Trophoblast cell (in vitro differentiated cells and primary cell): ENCODE results near the gene WDFY3.

Experiments
- DNase-seq, 2 donors: peaks; one replicate each; pipeline ENCODE4 v3.0.0-alpha.2; 2016
- H2AFZ ChIP-seq: 2 replicates; pipeline ENCODE4 v1.6.1; 2013; ENCODE audit warnings: low read length, moderate library complexity, mild to moderate bottlenecking; ENCODE audit not compliant: insufficient read depth, poor library complexity
- H2AK5ac ChIP-seq: 2 replicates; pipeline ENCODE4 v1.6.1; 2013; ENCODE audit warnings: mild to moderate bottlenecking, low read length
- H2BK120ac ChIP-seq: 2 replicates; pipeline ENCODE4 v1.6.1; 2013; ENCODE audit warnings: low read length, mild to moderate bottlenecking, moderate library complexity; ENCODE audit not compliant: insufficient read depth, poor library complexity
- H2BK12ac ChIP-seq: 2 replicates; pipeline ENCODE4 v1.6.1; 2013; ENCODE audit warnings: mild to moderate bottlenecking, low read length, moderate library complexity
- H2BK5ac ChIP-seq: 2 replicates; pipeline ENCODE4 v1.6.1; 2013; ENCODE audit warnings: low read length, low read depth, moderate library complexity, mild to moderate bottlenecking; ENCODE audit not compliant: poor library complexity
- H3K14ac ChIP-seq: 2 replicates; pipeline ENCODE4 v1.6.1; 2013; ENCODE audit warnings: mild to moderate bottlenecking, low read length
- H3K18ac ChIP-seq: 2 replicates; pipeline ENCODE4 v1.6.1; 2013; ENCODE audit warnings: mild to moderate bottlenecking, low read length
- H3K23ac ChIP-seq: 2 replicates; pipeline ENCODE4 v1.6.1; 2013; ENCODE audit warnings: low read length
- H3K27ac ChIP-seq: 2 replicates; pipeline ENCODE4 v1.5.1; 2013; ENCODE audit warnings: low read depth, mild to moderate bottlenecking, inconsistent platforms, low read length, moderate library complexity
- H3K27me3 ChIP-seq: 2 replicates; pipeline ENCODE4 v1.6.1; 2013; ENCODE audit warnings: inconsistent platforms, mild to moderate bottlenecking, low read length, moderate library complexity; ENCODE audit not compliant: insufficient read depth
- H3K36me3 ChIP-seq, 2 experiments: 1 replicate in 1 of 2; 2 replicates in 1 of 2; pipeline ENCODE4 v1.6.1; 2013; ENCODE audit warnings: low read length in 2 of 2, mild to moderate bottlenecking in 2 of 2, moderate library complexity in 1 of 2; ENCODE audit not compliant: insufficient read depth in 2 of 2, control insufficient read depth in 1 of 2
- H3K4ac ChIP-seq: 2 replicates; pipeline ENCODE4 v1.6.1; 2013; ENCODE audit warnings: low read depth, mild to moderate bottlenecking, low read length, moderate library complexity
- H3K4me1 ChIP-seq, 2 experiments: 1 replicate in 1 of 2; 2 replicates in 1 of 2; pipeline ENCODE4 v1.6.1; 2013; ENCODE audit warnings: low read length in 2 of 2, mild to moderate bottlenecking in 2 of 2, moderate library complexity in 1 of 2; ENCODE audit not compliant: insufficient read depth in 2 of 2, control insufficient read depth in 1 of 2
- H3K4me2 ChIP-seq: 2 replicates; pipeline ENCODE4 v1.6.1; 2013; ENCODE audit warnings: inconsistent platforms, mild to moderate bottlenecking, low read length, moderate library complexity
- H3K4me3 ChIP-seq: 2 replicates; pipeline ENCODE4 v1.5.1; 2013; ENCODE audit warnings: mild to moderate bottlenecking, low read depth, low read length, inconsistent platforms
- H3K79me1 ChIP-seq: one replicate; pipeline ENCODE4 v1.6.1; 2013; ENCODE audit warnings: low read length
- H3K79me2 ChIP-seq: 2 replicates; pipeline ENCODE4 v1.6.1; 2013; ENCODE audit warnings: low read length, mild to moderate bottlenecking; ENCODE audit not compliant: control insufficient read depth, insufficient read depth, poor library complexity
- H3K9ac ChIP-seq: 2 replicates; pipeline ENCODE4 v1.6.1; 2013; ENCODE audit warnings: mild to moderate bottlenecking, low read length
- H3K9me3 ChIP-seq: 2 replicates; pipeline ENCODE4 v1.6.1; 2013; ENCODE audit warnings: low read depth, mild to moderate bottlenecking, control low read depth, inconsistent platforms, low read length; ENCODE audit not compliant: insufficient read depth
- H4K12ac ChIP-seq: 2 replicates; pipeline ENCODE4 v1.6.1; 2013; ENCODE audit warnings: low read depth, mild to moderate bottlenecking, low read length, moderate library complexity
- H4K8ac ChIP-seq: 2 replicates; pipeline ENCODE4 v1.6.1; 2013; ENCODE audit warnings: low read depth, mild to moderate bottlenecking, low read length, moderate library complexity
- H4K91ac ChIP-seq: one replicate; pipeline ENCODE4 v1.6.1; 2013; ENCODE audit warnings: low read depth, mild to moderate bottlenecking, low read length, moderate library complexity
- WGBS: extraction: QIAGEN DNeasy Blood & Tissue Kit; methylation state at CpG from one replicate; pipeline ENCODE4 v1.1.7; 2013; ENCODE audit warnings: missing lambda C conversion rate; ENCODE audit not compliant: insufficient read length, insufficient coverage; ENCODE audit errors: extremely low coverage; 5-methylcytosine and 5-hydroxymethylcytosine counted together

The WDFY3 gene

GRCh38 chr4:84956014-84956413, 10.5 kb downstream of the WDFY3 start:
- H3K79me2 ChIP-seq, result peaks cover 3% of the 10 kb centered on the region
- H2BK12ac ChIP-seq, result no peak overlapping the region
- no peak overlapping the region for H3K18ac ChIP-seq
- H3K9ac ChIP-seq, result no peak overlapping the region
- H3K36me3 ChIP-seq, result no peaks in the 10 kb centered on the region
- H4K12ac ChIP-seq, result no peak overlapping the region
- H4K91ac ChIP-seq, result no peak overlapping the region
- no peak overlapping the region for H2BK5ac ChIP-seq
- H3K9me3 ChIP-seq, result no peaks in the 10 kb centered on the region
- peak overlapping the region; percentile 83 for H3K4ac ChIP-seq
- H3K4me2 ChIP-seq, result no peak overlapping the region
- no peaks in the 10 kb centered on the region for H3K79me1 ChIP-seq
- H3K27me3 ChIP-seq, result no peaks in the 10 kb centered on the region
- H3K23ac ChIP-seq, result no peak overlapping the region
- no peak overlapping the region for H3K14ac ChIP-seq
- no peak overlapping the region for H4K8ac ChIP-seq
- no peak overlapping the region for H3K27ac ChIP-seq
- H3K4me1 ChIP-seq, result peaks cover 0 to 2% of the 10 kb centered on the region in 2 experiments
- peak in 1 of 2 donors; percentile 36 for DNase-seq
- H2BK120ac ChIP-seq, result no peak overlapping the region
- H3K4me3 ChIP-seq, result no peak overlapping the region
- no CpG with 5 or more reads among the region's 3 CpGs for WGBS
- H2AFZ ChIP-seq, result no peak overlapping the region
- H2AK5ac ChIP-seq, result no peak overlapping the region

- no peak overlapping the region for H3K4me3 ChIP-seq
- H3K79me2 ChIP-seq, result peaks cover 3% of the 10 kb centered on the region
- H2BK12ac ChIP-seq, result no peak overlapping the region
- H2AFZ ChIP-seq, result no peak overlapping the region
- H3K79me1 ChIP-seq, result no peaks in the 10 kb centered on the region
- H3K14ac ChIP-seq, result no peak overlapping the region
- no peak overlapping the region for H2BK120ac ChIP-seq
- no peak overlapping the region for H3K27ac ChIP-seq
- H3K9me3 ChIP-seq, result no peaks in the 10 kb centered on the region
- H2BK5ac ChIP-seq, result no peak overlapping the region
- H3K36me3 ChIP-seq, result no peaks in the 10 kb centered on the region
- H4K91ac ChIP-seq, result no peak overlapping the region
- H3K9ac ChIP-seq, result no peak overlapping the region
- no peak overlapping the region for H3K18ac ChIP-seq
- H3K4me1 ChIP-seq, result peaks cover 0 to 2% of the 10 kb centered on the region in 2 experiments
- no CpG with 5 or more reads among the region's 6 CpGs for WGBS
- no peaks in the 10 kb centered on the region for H3K27me3 ChIP-seq
- no peak overlapping the region for H3K23ac ChIP-seq
- no peak overlapping the region for H3K4me2 ChIP-seq
- H4K8ac ChIP-seq, result no peak overlapping the region
- no peak overlapping the region for H4K12ac ChIP-seq
- no peak overlapping the region for H2AK5ac ChIP-seq
- DNase-seq, result no peak
- H3K4ac ChIP-seq, result peak overlapping the region; percentile 57
Measured at GRCh38 chr4:84954982-84955567, 11.4 kb downstream of the WDFY3 start.

- no peak overlapping the region for H3K23ac ChIP-seq
- no peak overlapping the region for H3K4me2 ChIP-seq
- no peaks in the 10 kb centered on the region for H3K9me3 ChIP-seq
- H3K18ac ChIP-seq, result no peak overlapping the region
- no peak overlapping the region for H4K12ac ChIP-seq
- H2AK5ac ChIP-seq, result no peak overlapping the region
- H3K27me3 ChIP-seq, result no peaks in the 10 kb centered on the region
- no peak overlapping the region for H2AFZ ChIP-seq
- H4K91ac ChIP-seq, result no peak overlapping the region
- no peaks in the 10 kb centered on the region for H3K79me2 ChIP-seq
- no peak overlapping the region for H3K9ac ChIP-seq
- no peak overlapping the region for H3K4ac ChIP-seq
- no peaks in the 10 kb centered on the region for H3K36me3 ChIP-seq
- no peak overlapping the region for H3K27ac ChIP-seq
- no peak overlapping the region for H3K4me3 ChIP-seq
- no peaks in the 10 kb centered on the region for H3K79me1 ChIP-seq
- no peak overlapping the region for H2BK120ac ChIP-seq
- no peak overlapping the region for H2BK12ac ChIP-seq
- DNase-seq, result no peak
- H4K8ac ChIP-seq, result no peak overlapping the region
- H3K14ac ChIP-seq, result no peak overlapping the region
- H3K4me1 ChIP-seq, result peaks cover 0 to 2% of the 10 kb centered on the region in 2 experiments
- H2BK5ac ChIP-seq, result no peak overlapping the region
- whole genome bisulfite sequencing, result no CpG with 5 or more reads among the region's 1 CpG
Measured at GRCh38 chr4:84952776-84953175, 13.7 kb downstream of the WDFY3 start.

GRCh38 chr4:84952004-84952403, 14.5 kb downstream of the WDFY3 start:
- Histone ChIP-seq H3K9me3 (no peaks in the 10 kb centered on the region), H3K4ac (no peak overlapping the region), H4K8ac (no peak overlapping the region), H2AFZ (no peak overlapping the region), H2AK5ac (no peak overlapping the region), H3K27me3 (no peaks in the 10 kb centered on the region), H3K4me1 (peaks cover 0 to 2% of the 10 kb centered on the region in 2 experiments), H3K14ac (no peak overlapping the region), H4K91ac (no peak overlapping the region), H3K23ac (no peak overlapping the region), H4K12ac (no peak overlapping the region), H2BK5ac (no peak overlapping the region), H3K79me2 (no peaks in the 10 kb centered on the region), H3K36me3 (no peaks in the 10 kb centered on the region), H3K18ac (no peak overlapping the region), H3K9ac (no peak overlapping the region), H3K4me2 (no peak overlapping the region), H2BK12ac (no peak overlapping the region), H3K27ac (no peak overlapping the region), H3K4me3 (no peak overlapping the region), H3K79me1 (no peaks in the 10 kb centered on the region), H2BK120ac (no peak overlapping the region)
- WGBS, result no CpG with 5 or more reads among the region's 1 CpG
- no peak for DNase-seq
